Keratinocyte (primary cell): Measurements from ENCODE around the gene PARK7. TPM values are rescaled to one million over a fixed set of nuclear protein-coding genes. Genes with fewer than 3 reads are reported as not detected.
A peak's percentile ranks its signal among the peaks of the same experiment; 100 is the strongest.
"Not testable (repeated sequence)": the region's sequence is repeated elsewhere in the genome, so short reads cannot be mapped to it uniquely, and the experiment has no call there.

Experiments used
- DNase-seq: peaks from one replicate; pipeline ENCODE4 v3.0.0-alpha.2; 2011; ENCODE audit warnings: low read depth, missing footprints, low spot score
- FAIRE-seq: peaks from 2 replicates; lab custom pipeline; 2011; peaks lifted over from hg19 to GRCh38; lab: Jason Lieb, UNC
- H2AFZ ChIP-seq: 2 replicates; pipeline ENCODE4 v1.6.0; 2012; ENCODE audit warnings: low read length, control low read depth, inconsistent platforms; ENCODE audit not compliant: control insufficient read depth
- H3K27ac ChIP-seq: 2 replicates; pipeline ENCODE4 v1.5.1; 2011; ENCODE audit warnings: low read length; ENCODE audit not compliant: control insufficient read depth, insufficient read depth
- H3K27me3 ChIP-seq: 3 replicates; pipeline ENCODE4 v1.6.0; 2011; ENCODE audit warnings: low read length; ENCODE audit not compliant: control insufficient read depth, insufficient read depth; ENCODE audit errors: extremely low read depth
- H3K36me3 ChIP-seq, 2 experiments: 2 replicates in 1 of 2; 3 replicates in 1 of 2; pipeline ENCODE4 v1.5.1; 2011; ENCODE audit warnings: low read length in 2 of 2, mild to moderate bottlenecking in 1 of 2; ENCODE audit not compliant: control insufficient read depth in 2 of 2, insufficient read depth in 2 of 2; ENCODE audit errors: extremely low read depth in 1 of 2
- H3K4me1 ChIP-seq: 3 replicates; pipeline ENCODE4 v1.5.1; 2011; ENCODE audit warnings: low read length; ENCODE audit not compliant: control insufficient read depth, insufficient read depth; ENCODE audit errors: extremely low read depth
- H3K4me2 ChIP-seq: 3 replicates; pipeline ENCODE4 v1.6.0; 2011; ENCODE audit warnings: low read depth, low read length; ENCODE audit not compliant: control insufficient read depth, insufficient read depth; ENCODE audit errors: extremely low read depth
- H3K4me3 ChIP-seq, 3 experiments: fragments of 200-600 bp in 1 of 3; sonication (generic) in 1 of 3; 2 replicates in 2 of 3; 3 replicates in 1 of 3; pipeline ENCODE4 v1.5.1; 2011 to 2016; ENCODE audit warnings: low read length in 3 of 3, mild to moderate bottlenecking in 3 of 3, control low read depth in 2 of 3, inconsistent platforms in 1 of 3, low read depth in 1 of 3, mixed read lengths in 1 of 3, mixed run types in 1 of 3, moderate library complexity in 1 of 3; ENCODE audit not compliant: control insufficient read depth in 2 of 3, insufficient read depth in 2 of 3; ENCODE audit errors: extremely low read depth in 1 of 3
- H3K79me2 ChIP-seq: 2 replicates; pipeline ENCODE4 v1.6.0; 2012; ENCODE audit warnings: low read length; ENCODE audit not compliant: control insufficient read depth, insufficient read depth
- H3K9ac ChIP-seq: 3 replicates; pipeline ENCODE4 v1.6.0; 2011; ENCODE audit warnings: low read length; ENCODE audit not compliant: control insufficient read depth, insufficient read depth; ENCODE audit errors: extremely low read depth
- H3K9me1 ChIP-seq: 3 replicates; pipeline ENCODE4 v1.6.0; 2011; ENCODE audit warnings: low read length; ENCODE audit not compliant: control insufficient read depth, insufficient read depth; ENCODE audit errors: extremely low read depth
- H3K9me3 ChIP-seq: 2 replicates; pipeline ENCODE4 v1.5.1; 2012; ENCODE audit warnings: low read depth, low read length; ENCODE audit not compliant: control insufficient read depth
- H4K20me1 ChIP-seq: 3 replicates; pipeline ENCODE4 v1.6.0; 2011; ENCODE audit warnings: low read length; ENCODE audit not compliant: control insufficient read depth, insufficient read depth; ENCODE audit errors: extremely low read depth
- EZH2 ChIP-seq: IDR thresholded peaks from one replicate; pipeline ENCODE4 v1.6.1; 2012; ENCODE audit warnings: inconsistent platforms, mild to moderate bottlenecking, low read length, moderate library complexity
- dilution Hi-C: fragments of 300-500 bp; cut with MboI; formaldehyde crosslinking; loops from one replicate; pipeline ENCODE4 v1.7.0; 2020; ENCODE audit warnings: low sequenced_read_pairs; ENCODE audit not compliant: extremely low pct_ligation_motif_present
- polyA plus RNA-seq, 5 experiments: library from polyadenylated mRNA; depleted of rRNA in 3 of 5; stranded (reverse) in 3 of 5; stranded (forward) in 1 of 5; unstranded in 1 of 5; fragments of >200 nt; gene quantifications; 1 replicate in 1 of 5; 2 replicates in 3 of 5; 3 replicates in 1 of 5; pipeline versions ENCODE4 v1.2.1 to v1.2.3, GENCODE V29; 2011 to 2012; ENCODE audit warnings: missing spikeins in 2 of 5, low read depth in 1 of 5, low replicate concordance in 1 of 5
- TF ChIP-seq, protein P1 (sequence below), 3 experiments: IDR thresholded peaks in 1 of 3; conservative IDR thresholded peaks in 1 of 3; optimal IDR thresholded peaks in 1 of 3; 2 replicates in 2 of 3; 3 replicates in 1 of 3; pipeline versions ENCODE3 to v1.5.1; 2011; ENCODE audit warnings: low read length in 3 of 3, mild to moderate bottlenecking in 3 of 3, moderate library complexity in 2 of 3, control low read depth in 1 of 3, inconsistent platforms in 1 of 3; ENCODE audit not compliant: insufficient read depth in 2 of 3; ENCODE audit errors: extremely low read depth in 1 of 3

Gene PARK7
- polyA plus RNA-seq, 1 donor (not counting 4 experiments of a cell fraction or from before 2014, with no cell fraction given): 502 TPM

DNA sequence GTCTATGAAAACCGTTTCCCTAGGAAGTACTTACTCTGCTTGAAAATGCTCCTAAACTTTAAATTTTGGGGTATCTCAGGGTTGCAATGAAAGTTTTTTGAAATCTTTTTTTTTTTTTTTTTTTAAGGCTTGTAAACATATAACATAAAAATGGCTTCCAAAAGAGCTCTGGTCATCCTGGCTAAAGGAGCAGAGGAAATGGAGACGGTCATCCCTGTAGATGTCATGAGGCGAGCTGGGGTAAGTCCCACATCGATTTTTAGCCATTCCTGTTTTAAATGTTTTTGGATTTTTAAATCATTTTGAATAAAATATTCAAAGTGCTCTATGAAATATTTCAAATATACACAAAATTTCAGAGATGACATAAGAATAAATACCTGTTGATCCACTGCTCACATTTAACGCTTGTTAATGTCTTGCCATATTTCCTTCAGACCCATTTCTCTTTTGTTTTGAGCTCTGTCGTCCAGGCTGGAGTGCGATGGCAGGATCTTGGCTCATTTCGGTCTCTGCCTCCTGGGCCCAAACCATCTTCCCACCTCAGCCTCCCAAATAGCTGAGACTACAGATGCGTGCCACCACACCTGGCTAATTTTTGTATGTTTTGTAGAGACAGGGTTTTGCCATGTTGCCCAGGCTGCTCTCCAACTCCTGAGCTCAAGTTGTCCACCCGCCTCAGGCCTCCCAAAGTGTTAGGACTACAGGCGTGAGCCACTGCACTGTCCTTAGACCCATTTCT is 1.3 kb downstream of the PARK7 start:
- peak overlapping the region; percentile 84 for H3K27ac ChIP-seq
- dilution Hi-C loops: no loop called here
- H3K9me3 ChIP-seq: no peaks in the 10 kb centered on the region
- peaks cover 6% of the 10 kb centered on the region for H3K4me1 ChIP-seq
- H3K27me3 ChIP-seq: no peaks in the 10 kb centered on the region
- H3K9me1 ChIP-seq: no peaks in the 10 kb centered on the region
- H4K20me1 ChIP-seq: peaks cover 3% of the 10 kb centered on the region
- no peak overlapping the region for H2AFZ ChIP-seq
- FAIRE-seq (no peak), DNase-seq (no peak)
- TF ChIP-seq EZH2: no peak
- TF ChIP-seq, protein P1, sequence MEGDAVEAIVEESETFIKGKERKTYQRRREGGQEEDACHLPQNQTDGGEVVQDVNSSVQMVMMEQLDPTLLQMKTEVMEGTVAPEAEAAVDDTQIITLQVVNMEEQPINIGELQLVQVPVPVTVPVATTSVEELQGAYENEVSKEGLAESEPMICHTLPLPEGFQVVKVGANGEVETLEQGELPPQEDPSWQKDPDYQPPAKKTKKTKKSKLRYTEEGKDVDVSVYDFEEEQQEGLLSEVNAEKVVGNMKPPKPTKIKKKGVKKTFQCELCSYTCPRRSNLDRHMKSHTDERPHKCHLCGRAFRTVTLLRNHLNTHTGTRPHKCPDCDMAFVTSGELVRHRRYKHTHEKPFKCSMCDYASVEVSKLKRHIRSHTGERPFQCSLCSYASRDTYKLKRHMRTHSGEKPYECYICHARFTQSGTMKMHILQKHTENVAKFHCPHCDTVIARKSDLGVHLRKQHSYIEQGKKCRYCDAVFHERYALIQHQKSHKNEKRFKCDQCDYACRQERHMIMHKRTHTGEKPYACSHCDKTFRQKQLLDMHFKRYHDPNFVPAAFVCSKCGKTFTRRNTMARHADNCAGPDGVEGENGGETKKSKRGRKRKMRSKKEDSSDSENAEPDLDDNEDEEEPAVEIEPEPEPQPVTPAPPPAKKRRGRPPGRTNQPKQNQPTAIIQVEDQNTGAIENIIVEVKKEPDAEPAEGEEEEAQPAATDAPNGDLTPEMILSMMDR (optimal IDR thresholded peaks at IDR 0.05 in 1 of 3, IDR thresholded peaks at IDR 0.05 in 1 of 3, conservative IDR thresholded peaks at IDR 0.05 in 1 of 3; ENCODE audit: extremely low read depth in 1 of 3, insufficient read depth in 2 of 3, low read length in 3 of 3): no peak
- H3K79me2 ChIP-seq: peaks cover 66% of the 10 kb centered on the region
- H3K4me3 ChIP-seq: peak overlapping the region; percentile 83 to 89 (median 84)
- peak overlapping the region; percentile 72 for H3K4me2 ChIP-seq
- H3K36me3 ChIP-seq: peaks cover 10 to 31% of the 10 kb centered on the region in 2 experiments
- peak overlapping the region; percentile 94 for H3K9ac ChIP-seq

DNA sequence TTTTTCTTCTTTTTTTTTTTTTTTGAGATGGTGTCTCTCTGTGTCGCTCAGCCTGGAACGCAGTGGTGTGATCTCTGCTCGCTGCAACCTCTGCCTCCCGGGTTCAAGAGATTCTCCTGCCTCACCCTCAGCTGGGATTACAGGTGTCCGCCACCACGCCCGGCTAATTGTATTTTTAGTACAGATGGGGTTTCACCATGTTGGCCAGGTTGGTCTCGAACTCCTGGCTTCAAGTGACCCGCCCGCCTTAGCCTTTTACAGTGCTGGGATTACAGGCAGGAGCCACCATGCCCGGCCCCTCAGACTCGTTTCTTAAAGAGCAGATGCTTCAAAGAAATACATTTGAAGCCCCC is 1.8 kb downstream of the PARK7 start:
- H3K4me2 ChIP-seq, dilution Hi-C loops: not testable (repeated sequence)

GRCh38 chr1:7963841-7964240 is 2.3 kb downstream of the PARK7 start:
- DNase-seq, H3K27ac ChIP-seq, H4K20me1 ChIP-seq, H2AFZ ChIP-seq, FAIRE-seq, H3K9me3 ChIP-seq, H3K9ac ChIP-seq, H3K27me3 ChIP-seq, H3K9me1 ChIP-seq, H3K4me3 ChIP-seq, H3K4me1 ChIP-seq, dilution Hi-C loops, H3K4me2 ChIP-seq: not testable (repeated sequence)
- peaks cover 11 to 31% of the 10 kb centered on the region in 2 experiments for H3K36me3 ChIP-seq
- peaks cover 69% of the 10 kb centered on the region for H3K79me2 ChIP-seq

More for the DNA sequence above, 1.8 kb downstream of the PARK7 start:
- not testable (repeated sequence) for H3K9me1 ChIP-seq, H3K27me3 ChIP-seq, H2AFZ ChIP-seq, H3K27ac ChIP-seq, H4K20me1 ChIP-seq, FAIRE-seq, H3K4me3 ChIP-seq, H3K9me3 ChIP-seq, H3K4me1 ChIP-seq, H3K9ac ChIP-seq, DNase-seq
- Histone ChIP-seq H3K79me2 (peaks cover 68% of the 10 kb centered on the region), H3K36me3 (peaks cover 10 to 31% of the 10 kb centered on the region in 2 experiments)
